K562 (cell line): Measurements from ENCODE around the gene BRCC3. TPM values are rescaled to one million over a fixed set of nuclear protein-coding genes. Genes with fewer than 3 reads are reported as not detected.

Experiments
- BCL6 ChIP-seq: fragments of 250-450 bp; sonication (Bioruptor Pico); IDR thresholded peaks from 2 replicates; pipeline ENCODE4 v1.4.0; 2020
- BHLHE40 ChIP-seq: IDR thresholded peaks from 2 replicates; pipeline ENCODE4 v1.6.1; 2011; ENCODE audit warnings: low read length, improper control_type of control experiment
- DNMT1 ChIP-seq: fragments of 450-650 bp; IDR thresholded peaks from 2 replicates; pipeline ENCODE4 v1.6.1; 2016; ENCODE audit warnings: antibody characterized with exemption, mild to moderate bottlenecking
- DPF2 ChIP-seq: fragments of 450-650 bp; IDR thresholded peaks from 2 replicates; pipeline ENCODE4 v1.6.1; 2016
- ETV1 ChIP-seq: fragments of 450-650 bp; conservative IDR thresholded peaks from 2 replicates; pipeline ENCODE4 v1.6.1; 2016; ENCODE audit warnings: missing genetic modification characterization, control low read depth, low read depth, missing compliant biosample characterization
- GATAD2B ChIP-seq: fragments of 450-650 bp; IDR thresholded peaks from 2 replicates; pipeline ENCODE4 v1.6.1; 2017; ENCODE audit warnings: mild to moderate bottlenecking, borderline replicate concordance
- HMG20A ChIP-seq: fragments of 450-650 bp; formaldehyde crosslinking; conservative IDR thresholded peaks from 2 replicates; pipeline ENCODE4 v1.4.0; 2020; ENCODE audit warnings: mild to moderate bottlenecking, mixed read lengths
- MCM2 ChIP-seq: fragments of 450-650 bp; IDR thresholded peaks from 2 replicates; pipeline ENCODE4 v1.6.1; 2017; ENCODE audit warnings: low read depth, mild to moderate bottlenecking
- MTA2 ChIP-seq: fragments of 450-650 bp; IDR thresholded peaks from 2 replicates; pipeline ENCODE4 v1.6.1; 2016; ENCODE audit warnings: low read depth
- NCOA6 ChIP-seq: fragments of 450-650 bp; IDR thresholded peaks from 2 replicates; pipeline ENCODE4 v1.6.1; 2017; ENCODE audit warnings: mild to moderate bottlenecking
- PYGO2 ChIP-seq: fragments of 450-650 bp; IDR thresholded peaks from 2 replicates; pipeline ENCODE4 v1.6.1; 2016; ENCODE audit warnings: mild to moderate bottlenecking, missing genetic modification characterization, moderate library complexity, missing compliant biosample characterization
- RBM17 ChIP-seq: fragments of 200-400 bp; formaldehyde crosslinking; IDR thresholded peaks from 2 replicates; pipeline ENCODE4 v1.6.1; 2017; ENCODE audit warnings: low read depth, mild to moderate bottlenecking, low read length, borderline replicate concordance
- SMARCA4 ChIP-seq: fragments of 450-650 bp; IDR thresholded peaks from 2 replicates; pipeline ENCODE4 v1.6.1; 2016
- TAF1 ChIP-seq: IDR thresholded peaks from 2 replicates; pipeline ENCODE4 v1.6.1; 2011; ENCODE audit warnings: mild to moderate bottlenecking, low read length, moderate library complexity; ENCODE audit not compliant: insufficient read depth, control insufficient read depth, severe bottlenecking; ENCODE audit errors: extremely low read depth
- XRCC5 ChIP-seq: fragments of 200-400 bp; formaldehyde crosslinking; IDR thresholded peaks from 2 replicates; pipeline ENCODE4 v1.6.1; 2017; ENCODE audit warnings: low read depth, mild to moderate bottlenecking, low read length
- polyA plus RNA-seq, 8 experiments: library from polyadenylated mRNA; depleted of rRNA in 4 of 8; stranded (reverse) in 5 of 8; unstranded in 3 of 8; fragments of >200 nt; fragmentation: Nextera tagmentation in 2 of 8; fragmentation: Illumina TruSeq in 1 of 8; extraction: Ambion mirVana in 2 of 8; extraction: Trizol in 1 of 8; gene quantifications; 2 replicates each; pipeline versions ENCODE4 v1.2.1 to v1.2.3, GENCODE V29; 2011 to 2014; ENCODE audit warnings: inconsistent platforms in 1 of 8, missing spikeins in 1 of 8
- total RNA-seq, 7 experiments: library from RNA; depleted of rRNA in 6 of 7; stranded (reverse); fragments of >200 nt in 6 of 7; fragmentation: Illumina TruSeq in 2 of 7; extraction: Trizol in 2 of 7; gene quantifications; 2 replicates each; pipeline versions ENCODE4 v1.2.1 to v1.2.3, GENCODE V29; 2011 to 2021; ENCODE audit warnings: low replicate concordance in 1 of 7
- TF ChIP-seq, protein P1 (sequence below): fragments of 450-650 bp; formaldehyde crosslinking; IDR thresholded peaks from 2 replicates; pipeline ENCODE4 v1.4.0; 2020; ENCODE audit warnings: mild to moderate bottlenecking, moderate library complexity
- TF ChIP-seq, protein P2 (sequence below): sonication (generic); formaldehyde crosslinking; IDR thresholded peaks from 2 replicates; pipeline ENCODE4 v1.8.1; 2022; ENCODE audit warnings: missing genetic modification reagents
- TF ChIP-seq, protein P3 (sequence below), 2 experiments: IDR thresholded peaks; 2 replicates each; pipeline ENCODE4 v1.6.1; 2012; ENCODE audit warnings: improper control_type of control experiment in 2 of 2, low read depth in 2 of 2, low read length in 2 of 2, borderline replicate concordance in 1 of 2
- TF ChIP-seq, protein P4 (sequence below): fragments of 450-650 bp; IDR thresholded peaks from 2 replicates; pipeline ENCODE4 v1.6.1; 2017; ENCODE audit warnings: antibody characterized with exemption, mild to moderate bottlenecking
- TF ChIP-seq, protein P5 (sequence below): sonication (generic); formaldehyde crosslinking; IDR thresholded peaks from 2 replicates; pipeline ENCODE4 v1.8.0; 2022; ENCODE audit warnings: missing genetic modification reagents, mild to moderate bottlenecking, borderline replicate concordance

The BRCC3 gene
- total and polyA plus RNA-seq, 9 of the 15 experiments (the other 6 are each of a cell fraction or from before 2014, with no cell fraction given): 9.6 to 44.8 (median 26.7) TPM

DNA sequence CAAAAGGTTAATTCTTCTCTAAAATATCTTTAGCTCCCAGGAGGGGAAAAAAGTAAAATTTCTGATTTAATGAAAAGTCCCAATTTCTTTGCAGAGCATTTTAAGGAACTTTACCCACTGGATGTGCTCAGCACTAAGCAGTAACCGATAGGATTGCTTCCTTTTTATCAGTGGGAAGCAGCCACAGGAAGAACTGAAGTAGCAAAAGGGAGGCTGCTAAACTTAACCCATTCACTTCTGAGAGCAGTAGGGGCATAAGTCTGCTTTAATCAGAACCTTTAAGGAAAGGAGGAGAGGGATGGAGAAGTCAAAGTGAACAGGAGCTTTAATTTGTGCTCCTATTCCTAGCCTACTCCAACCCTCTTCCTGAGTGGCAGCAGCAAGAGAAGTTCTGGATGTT, 48.7 kb upstream of the BRCC3 start, which contains the start of gene F8 (continued):
- TF ChIP-seq, protein P1, sequence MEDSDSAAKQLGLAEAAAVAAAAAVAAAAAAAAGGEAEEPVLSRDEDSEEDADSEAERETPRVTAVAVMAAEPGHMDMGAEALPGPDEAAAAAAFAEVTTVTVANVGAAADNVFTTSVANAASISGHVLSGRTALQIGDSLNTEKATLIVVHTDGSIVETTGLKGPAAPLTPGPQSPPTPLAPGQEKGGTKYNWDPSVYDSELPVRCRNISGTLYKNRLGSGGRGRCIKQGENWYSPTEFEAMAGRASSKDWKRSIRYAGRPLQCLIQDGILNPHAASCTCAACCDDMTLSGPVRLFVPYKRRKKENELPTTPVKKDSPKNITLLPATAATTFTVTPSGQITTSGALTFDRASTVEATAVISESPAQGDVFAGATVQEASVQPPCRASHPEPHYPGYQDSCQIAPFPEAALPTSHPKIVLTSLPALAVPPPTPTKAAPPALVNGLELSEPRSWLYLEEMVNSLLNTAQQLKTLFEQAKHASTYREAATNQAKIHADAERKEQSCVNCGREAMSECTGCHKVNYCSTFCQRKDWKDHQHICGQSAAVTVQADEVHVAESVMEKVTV (CRISPR knock-in tag): no peak
- 0 out of 2 replicates have a peak, but pooled peaks have one; percentile 34 for TF ChIP-seq MTA2
- no peak for TF ChIP-seq XRCC5
- no peak for TF ChIP-seq DNMT1
- TF ChIP-seq, protein P2, sequence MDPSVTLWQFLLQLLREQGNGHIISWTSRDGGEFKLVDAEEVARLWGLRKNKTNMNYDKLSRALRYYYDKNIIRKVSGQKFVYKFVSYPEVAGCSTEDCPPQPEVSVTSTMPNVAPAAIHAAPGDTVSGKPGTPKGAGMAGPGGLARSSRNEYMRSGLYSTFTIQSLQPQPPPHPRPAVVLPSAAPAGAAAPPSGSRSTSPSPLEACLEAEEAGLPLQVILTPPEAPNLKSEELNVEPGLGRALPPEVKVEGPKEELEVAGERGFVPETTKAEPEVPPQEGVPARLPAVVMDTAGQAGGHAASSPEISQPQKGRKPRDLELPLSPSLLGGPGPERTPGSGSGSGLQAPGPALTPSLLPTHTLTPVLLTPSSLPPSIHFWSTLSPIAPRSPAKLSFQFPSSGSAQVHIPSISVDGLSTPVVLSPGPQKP: no peak
- TF ChIP-seq BHLHE40: no peak
- TF ChIP-seq HMG20A (CRISPR knock-in tag): no peak
- TF ChIP-seq PYGO2: no peak
- TF ChIP-seq, protein P3, sequence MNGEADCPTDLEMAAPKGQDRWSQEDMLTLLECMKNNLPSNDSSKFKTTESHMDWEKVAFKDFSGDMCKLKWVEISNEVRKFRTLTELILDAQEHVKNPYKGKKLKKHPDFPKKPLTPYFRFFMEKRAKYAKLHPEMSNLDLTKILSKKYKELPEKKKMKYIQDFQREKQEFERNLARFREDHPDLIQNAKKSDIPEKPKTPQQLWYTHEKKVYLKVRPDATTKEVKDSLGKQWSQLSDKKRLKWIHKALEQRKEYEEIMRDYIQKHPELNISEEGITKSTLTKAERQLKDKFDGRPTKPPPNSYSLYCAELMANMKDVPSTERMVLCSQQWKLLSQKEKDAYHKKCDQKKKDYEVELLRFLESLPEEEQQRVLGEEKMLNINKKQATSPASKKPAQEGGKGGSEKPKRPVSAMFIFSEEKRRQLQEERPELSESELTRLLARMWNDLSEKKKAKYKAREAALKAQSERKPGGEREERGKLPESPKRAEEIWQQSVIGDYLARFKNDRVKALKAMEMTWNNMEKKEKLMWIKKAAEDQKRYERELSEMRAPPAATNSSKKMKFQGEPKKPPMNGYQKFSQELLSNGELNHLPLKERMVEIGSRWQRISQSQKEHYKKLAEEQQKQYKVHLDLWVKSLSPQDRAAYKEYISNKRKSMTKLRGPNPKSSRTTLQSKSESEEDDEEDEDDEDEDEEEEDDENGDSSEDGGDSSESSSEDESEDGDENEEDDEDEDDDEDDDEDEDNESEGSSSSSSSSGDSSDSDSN (IDR thresholded peaks at IDR 0.05; ENCODE audit: borderline replicate concordance in 1 of 2, low read depth in 2 of 2, low read length in 2 of 2): 0 out of 4 replicates have a peak, but pooled peaks of 1 of the 2 experiments have one; percentile 47
- peak; percentile 30 for TF ChIP-seq ETV1 (tag)
- TF ChIP-seq, protein P4, sequence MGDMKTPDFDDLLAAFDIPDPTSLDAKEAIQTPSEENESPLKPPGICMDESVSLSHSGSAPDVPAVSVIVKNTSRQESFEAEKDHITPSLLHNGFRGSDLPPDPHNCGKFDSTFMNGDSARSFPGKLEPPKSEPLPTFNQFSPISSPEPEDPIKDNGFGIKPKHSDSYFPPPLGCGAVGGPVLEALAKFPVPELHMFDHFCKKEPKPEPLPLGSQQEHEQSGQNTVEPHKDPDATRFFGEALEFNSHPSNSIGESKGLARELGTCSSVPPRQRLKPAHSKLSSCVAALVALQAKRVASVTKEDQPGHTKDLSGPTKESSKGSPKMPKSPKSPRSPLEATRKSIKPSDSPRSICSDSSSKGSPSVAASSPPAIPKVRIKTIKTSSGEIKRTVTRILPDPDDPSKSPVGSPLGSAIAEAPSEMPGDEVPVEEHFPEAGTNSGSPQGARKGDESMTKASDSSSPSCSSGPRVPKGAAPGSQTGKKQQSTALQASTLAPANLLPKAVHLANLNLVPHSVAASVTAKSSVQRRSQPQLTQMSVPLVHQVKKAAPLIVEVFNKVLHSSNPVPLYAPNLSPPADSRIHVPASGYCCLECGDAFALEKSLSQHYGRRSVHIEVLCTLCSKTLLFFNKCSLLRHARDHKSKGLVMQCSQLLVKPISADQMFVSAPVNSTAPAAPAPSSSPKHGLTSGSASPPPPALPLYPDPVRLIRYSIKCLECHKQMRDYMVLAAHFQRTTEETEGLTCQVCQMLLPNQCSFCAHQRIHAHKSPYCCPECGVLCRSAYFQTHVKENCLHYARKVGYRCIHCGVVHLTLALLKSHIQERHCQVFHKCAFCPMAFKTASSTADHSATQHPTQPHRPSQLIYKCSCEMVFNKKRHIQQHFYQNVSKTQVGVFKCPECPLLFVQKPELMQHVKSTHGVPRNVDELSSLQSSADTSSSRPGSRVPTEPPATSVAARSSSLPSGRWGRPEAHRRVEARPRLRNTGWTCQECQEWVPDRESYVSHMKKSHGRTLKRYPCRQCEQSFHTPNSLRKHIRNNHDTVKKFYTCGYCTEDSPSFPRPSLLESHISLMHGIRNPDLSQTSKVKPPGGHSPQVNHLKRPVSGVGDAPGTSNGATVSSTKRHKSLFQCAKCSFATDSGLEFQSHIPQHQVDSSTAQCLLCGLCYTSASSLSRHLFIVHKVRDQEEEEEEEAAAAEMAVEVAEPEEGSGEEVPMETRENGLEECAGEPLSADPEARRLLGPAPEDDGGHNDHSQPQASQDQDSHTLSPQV: 0 out of 2 replicates have a peak, but pooled peaks have one; percentile 16
- peak; percentile 51 for TF ChIP-seq SMARCA4
- TF ChIP-seq TAF1: no peak
- 0 out of 2 replicates have a peak, but pooled peaks have one; percentile 38 for TF ChIP-seq DPF2
- TF ChIP-seq NCOA6: no peak
- no peak for TF ChIP-seq MCM2
- no peak for TF ChIP-seq GATAD2B
- TF ChIP-seq, protein P5, sequence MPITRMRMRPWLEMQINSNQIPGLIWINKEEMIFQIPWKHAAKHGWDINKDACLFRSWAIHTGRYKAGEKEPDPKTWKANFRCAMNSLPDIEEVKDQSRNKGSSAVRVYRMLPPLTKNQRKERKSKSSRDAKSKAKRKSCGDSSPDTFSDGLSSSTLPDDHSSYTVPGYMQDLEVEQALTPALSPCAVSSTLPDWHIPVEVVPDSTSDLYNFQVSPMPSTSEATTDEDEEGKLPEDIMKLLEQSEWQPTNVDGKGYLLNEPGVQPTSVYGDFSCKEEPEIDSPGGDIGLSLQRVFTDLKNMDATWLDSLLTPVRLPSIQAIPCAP (CRISPR knock-in tag): no peak
- no peak for TF ChIP-seq RBM17
- no peak for TF ChIP-seq BCL6
